ENCODE measurements around the gene RNF25.

The RNF25 gene

GRCh38 chr2:218622606-218623365 lies 49.0 kb downstream of the RNF25 start:
- DNase-seq: no peak

- DNase-seq: no peak
Measured at GRCh38 chr2:218621007-218621406, 50.8 kb downstream of the RNF25 start.

GRCh38 chr2:218618102-218618860 lies 53.5 kb downstream of the RNF25 start:
- DNase-seq: no peak

GRCh38 chr2:218615868-218616315 lies 55.9 kb downstream of the RNF25 start:
- DNase-seq: no peak

All from CD4-positive, alpha-beta T cell treated with Interleukin-6 for 4 hours (primary cell).